ENCODE measurements around the gene ZNF268. TPM values are rescaled to one million over a fixed set of nuclear protein-coding genes. Genes with fewer than 3 reads are reported as not detected.

Gene ZNF268
- total RNA-seq, 1 experiment from 2014 or later = 38.2 TPM

DNA sequence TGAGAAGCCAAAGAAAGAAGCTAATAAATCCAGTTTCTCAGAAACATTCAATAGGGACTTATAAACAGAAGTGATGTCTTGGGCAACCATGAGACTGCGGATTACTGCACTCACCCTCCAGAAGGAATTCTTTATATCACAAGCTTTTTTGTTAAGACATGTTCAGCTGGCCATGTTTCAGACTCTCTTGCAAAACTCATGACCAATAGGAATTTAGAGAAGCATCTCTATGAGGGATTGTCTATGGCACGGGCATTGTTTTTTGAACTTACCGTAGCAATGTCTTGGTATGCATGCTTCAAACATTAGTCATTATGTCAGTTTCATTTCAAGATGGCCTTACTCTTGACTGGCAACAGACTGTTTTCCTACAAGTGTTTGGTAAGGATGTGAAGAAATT, 15.5 kb upstream of the ZNF268 start:
- H2BK12ac ChIP-seq (ENCODE audit: insufficient read length, low read depth, low read length) = no peak overlapping the region

More for the DNA sequence above, 15.5 kb upstream of the ZNF268 start:
- no peak overlapping the region for H2BK15ac ChIP-seq (ENCODE audit: low read depth, low read length)
- no peak overlapping the region for H2AK5ac ChIP-seq (ENCODE audit: insufficient read length, low read length)
- no peak overlapping the region for H3K4me2 ChIP-seq (ENCODE audit: insufficient read depth, insufficient read length, low read length)
- DNase-seq = no peak
- no peak overlapping the region for H2BK20ac ChIP-seq (ENCODE audit: low read depth, low read length, poor library complexity, severe bottlenecking)
- no peaks in the 10 kb centered on the region for H3K79me2 ChIP-seq (ENCODE audit: insufficient read depth, low read length)
- TF ChIP-seq, protein P1, sequence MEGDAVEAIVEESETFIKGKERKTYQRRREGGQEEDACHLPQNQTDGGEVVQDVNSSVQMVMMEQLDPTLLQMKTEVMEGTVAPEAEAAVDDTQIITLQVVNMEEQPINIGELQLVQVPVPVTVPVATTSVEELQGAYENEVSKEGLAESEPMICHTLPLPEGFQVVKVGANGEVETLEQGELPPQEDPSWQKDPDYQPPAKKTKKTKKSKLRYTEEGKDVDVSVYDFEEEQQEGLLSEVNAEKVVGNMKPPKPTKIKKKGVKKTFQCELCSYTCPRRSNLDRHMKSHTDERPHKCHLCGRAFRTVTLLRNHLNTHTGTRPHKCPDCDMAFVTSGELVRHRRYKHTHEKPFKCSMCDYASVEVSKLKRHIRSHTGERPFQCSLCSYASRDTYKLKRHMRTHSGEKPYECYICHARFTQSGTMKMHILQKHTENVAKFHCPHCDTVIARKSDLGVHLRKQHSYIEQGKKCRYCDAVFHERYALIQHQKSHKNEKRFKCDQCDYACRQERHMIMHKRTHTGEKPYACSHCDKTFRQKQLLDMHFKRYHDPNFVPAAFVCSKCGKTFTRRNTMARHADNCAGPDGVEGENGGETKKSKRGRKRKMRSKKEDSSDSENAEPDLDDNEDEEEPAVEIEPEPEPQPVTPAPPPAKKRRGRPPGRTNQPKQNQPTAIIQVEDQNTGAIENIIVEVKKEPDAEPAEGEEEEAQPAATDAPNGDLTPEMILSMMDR (conservative IDR thresholded peaks at IDR 0.05) = no peak
- peaks cover 42% of the 10 kb centered on the region for H3K9me3 ChIP-seq (ENCODE audit: control insufficient read depth, low read depth, low read length)
- no peaks in the 10 kb centered on the region for H3K4me1 ChIP-seq (ENCODE audit: insufficient read depth, low read length)
- Mint-ChIP-seq H3K4me1 (no peaks in the 10 kb centered on the region), H3K36me3 (ENCODE audit: insufficient read depth in 1 of 3, low read depth in 3 of 3) (peaks cover 4 to 25% (median 6%) of the 10 kb centered on the region in 3 experiments; a peak in 4 of 7 replicates), H3K27ac (no peak overlapping the region), H3K27me3 (ENCODE audit: low read depth) (no peaks in the 10 kb centered on the region; the same call in 1 of the 2 replicates), H3K9me3 (peaks cover 82 to 85% of the 10 kb centered on the region in 2 experiments), H3K4me3 (no peak overlapping the region)
- no peak overlapping the region for H3K4ac ChIP-seq (ENCODE audit: low read depth, low read length)
- no peak overlapping the region for H3K27ac ChIP-seq (ENCODE audit: insufficient read length, low read depth, low read length)
- no CpG with 5 or more reads among the region's 3 CpGs for WGBS (ENCODE audit: extremely low coverage, insufficient read length, low lambda C conversion rate)
- no peak overlapping the region for H2BK120ac ChIP-seq (ENCODE audit: low read depth, low read length, poor library complexity, severe bottlenecking)
- H3K18ac ChIP-seq (ENCODE audit: insufficient read length, low read depth, low read length) = no peak overlapping the region
- H3K56ac ChIP-seq (ENCODE audit: insufficient read length, low read depth, low read length) = no peak overlapping the region
- no peak overlapping the region for H3K23ac ChIP-seq (ENCODE audit: insufficient read length, low read depth, low read length)
- no peaks in the 10 kb centered on the region for H3K79me1 ChIP-seq (ENCODE audit: insufficient read depth, low read depth, low read length, poor library complexity, severe bottlenecking)
- no peaks in the 10 kb centered on the region for H4K20me1 ChIP-seq (ENCODE audit: control insufficient read depth, insufficient read depth, insufficient read length)
- no peaks in the 10 kb centered on the region for H3K23me2 ChIP-seq (ENCODE audit: insufficient read length, low read depth, low read length, poor library complexity, severe bottlenecking)
- H3K14ac ChIP-seq (ENCODE audit: insufficient read depth, low read length) = no peak overlapping the region
- no peak overlapping the region for H2BK5ac ChIP-seq (ENCODE audit: insufficient read length, low read length)
- H4K8ac ChIP-seq (replicated peaks; ENCODE audit: insufficient read length, low read depth, low read length) = no peak overlapping the region
- no peak overlapping the region for H4K5ac ChIP-seq (ENCODE audit: insufficient read length, low read depth, low read length)
- H3T11ph ChIP-seq (ENCODE audit: low read length) = no peak overlapping the region
- H4K91ac ChIP-seq (ENCODE audit: insufficient read length, low read depth, low read length) = no peak overlapping the region
- H2AFZ ChIP-seq (ENCODE audit: low read length) = no peak overlapping the region
- no peaks in the 10 kb centered on the region for H3K27me3 ChIP-seq (ENCODE audit: insufficient read depth, low read length)
- H3K9ac ChIP-seq (ENCODE audit: extremely low read depth, insufficient read length, low read length) = no peak overlapping the region
